GM20431 (cell line): ENCODE measurements around the gene UGT1A4.

Experiments
- in situ Hi-C: fragments of 300-500 bp; cut with MseI, MboI; formaldehyde crosslinking; loops from one replicate; pipeline ENCODE4 v1.15.0; 2020; ENCODE audit warnings: low sequenced_read_pairs; ENCODE audit not compliant: unreplicated experiment

The UGT1A4 gene

GRCh38 chr2:233803292-233803911 lies 84.9 kb downstream of the UGT1A4 start:
- in situ Hi-C loops = no loop called here

- in situ Hi-C loops = no loop called here
Measured at GRCh38 chr2:233803994-233804393, 85.5 kb downstream of the UGT1A4 start.

GRCh38 chr2:233807215-233807865 lies 88.8 kb downstream of the UGT1A4 start:
- in situ Hi-C loops = no loop called here

- in situ Hi-C loops = no loop called here
Measured at GRCh38 chr2:233807966-233808935, 89.7 kb downstream of the UGT1A4 start.

GRCh38 chr2:233810385-233810784 lies 91.8 kb downstream of the UGT1A4 start:
- in situ Hi-C loops = no loop called here

GRCh38 chr2:233811087-233811486 lies 92.6 kb downstream of the UGT1A4 start:
- in situ Hi-C loops = no loop called here

- in situ Hi-C loops = no loop called here
Measured at GRCh38 chr2:233811732-233812131, 93.2 kb downstream of the UGT1A4 start.

- in situ Hi-C loops = no loop called here
Measured at GRCh38 chr2:233813236-233814055, 94.9 kb downstream of the UGT1A4 start.

GRCh38 chr2:233814056-233814835 lies 95.7 kb downstream of the UGT1A4 start:
- in situ Hi-C loops = no loop called here

GRCh38 chr2:233815861-233816260 lies 97.3 kb downstream of the UGT1A4 start:
- in situ Hi-C loops = no loop called here

GRCh38 chr2:233816334-233816733 lies 97.8 kb downstream of the UGT1A4 start:
- in situ Hi-C loops = no loop called here

GRCh38 chr2:233816771-233817170 lies 98.2 kb downstream of the UGT1A4 start:
- in situ Hi-C loops = no loop called here

GRCh38 chr2:233817361-233817911 lies 98.9 kb downstream of the UGT1A4 start:
- in situ Hi-C loops = no loop called here

GRCh38 chr2:233817995-233818638 lies 99.6 kb downstream of the UGT1A4 start:
- in situ Hi-C loops = no loop called here

- in situ Hi-C loops = no loop called here
Measured at GRCh38 chr2:233818639-233819621, 100.4 kb downstream of the UGT1A4 start.

GRCh38 chr2:233819884-233820773 lies 101.6 kb downstream of the UGT1A4 start:
- in situ Hi-C loops = no loop called here

- in situ Hi-C loops = no loop called here
Measured at GRCh38 chr2:233820774-233821105, 102.2 kb downstream of the UGT1A4 start.
